Limb (tissue), 2 donors: ENCODE data around the gene PITPNM1.
A peak's percentile ranks its signal among the peaks of the same experiment; 100 is the strongest.
"Not testable (repeated sequence)": the region's sequence is repeated elsewhere in the genome, so short reads cannot be mapped to it uniquely, and the experiment has no call there.

ENCODE experiments used
- DNase-seq, 2 donors: peaks; one replicate each; pipeline ENCODE4 v3.0.0-alpha.2; 2016; ENCODE audit errors: extremely low spot score in 2 of 2

The PITPNM1 gene

DNA sequence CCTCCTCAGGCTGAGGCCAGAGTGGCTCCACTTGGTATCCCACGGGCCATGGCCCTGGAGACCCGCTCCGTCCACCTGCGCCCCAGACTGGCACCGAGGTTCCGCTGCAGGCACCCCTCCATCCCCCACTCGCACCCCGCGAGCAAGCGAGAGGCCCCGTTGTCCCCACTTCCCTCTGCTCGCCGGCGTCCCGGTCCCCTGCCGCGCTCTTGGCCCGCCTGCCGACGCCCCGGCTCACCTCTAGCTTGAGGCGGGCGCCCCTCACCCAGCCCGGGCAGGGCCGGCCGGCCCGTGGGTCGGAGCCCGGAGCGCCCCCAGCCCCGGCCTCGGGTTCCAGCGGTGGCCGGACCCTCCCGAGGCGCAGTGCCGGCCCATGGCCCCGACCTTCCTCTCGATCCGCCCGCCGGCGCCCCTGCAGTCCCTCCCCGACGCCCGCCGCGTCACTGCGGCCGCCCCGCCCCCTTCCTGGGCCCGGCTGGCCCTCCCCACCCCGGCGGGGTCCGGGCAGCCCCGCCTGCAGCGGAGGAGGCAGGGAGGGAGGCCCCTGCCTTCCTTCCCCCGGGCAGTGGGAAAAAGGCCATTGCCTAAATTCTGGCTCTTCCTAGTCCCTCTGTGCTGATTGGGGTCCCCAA, at the start of gene PITPNM1:
Gene PITPNM1 (minus strand): TSS at position 414 of the 632 bp plus-strand sequence. CDS start 1,183 bp downstream, outside the sequence.
- DNase-seq = peak; percentile 34 to 81

- DNase-seq = not testable (repeated sequence)
These were observed 46.5 kb upstream of the PITPNM1 start for GRCh38 chr11:67551697-67552096.

- no peak for DNase-seq
These were observed 46.0 kb upstream of the PITPNM1 start for GRCh38 chr11:67551127-67551526.

DNA sequence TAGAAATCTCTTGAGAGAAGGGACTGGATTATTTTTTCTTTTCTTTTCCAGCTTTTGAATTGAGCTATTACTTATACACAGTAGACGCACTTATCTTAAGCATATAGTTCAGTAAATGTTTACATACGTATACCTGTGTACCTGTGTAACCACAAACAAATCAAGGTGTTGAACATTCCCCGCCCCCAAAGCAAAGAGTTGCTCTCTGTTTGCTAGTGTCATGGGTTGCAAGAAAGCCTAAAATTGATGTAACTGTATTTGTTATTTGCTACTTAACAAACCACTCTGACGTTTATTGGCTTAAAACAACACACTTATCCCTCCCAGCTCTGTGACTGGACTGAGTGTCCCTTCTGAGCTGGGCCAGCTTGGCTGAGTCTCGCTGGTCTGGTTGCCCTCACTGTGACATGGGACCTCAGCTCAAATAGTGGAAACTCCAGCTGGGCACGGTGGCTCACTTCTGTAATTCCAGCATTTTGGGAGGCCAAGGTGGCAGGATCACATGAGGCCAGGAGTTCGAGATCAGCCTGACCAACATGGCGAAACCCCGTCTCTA, 43.5 kb upstream of the PITPNM1 start:
- no peak for DNase-seq

DNA sequence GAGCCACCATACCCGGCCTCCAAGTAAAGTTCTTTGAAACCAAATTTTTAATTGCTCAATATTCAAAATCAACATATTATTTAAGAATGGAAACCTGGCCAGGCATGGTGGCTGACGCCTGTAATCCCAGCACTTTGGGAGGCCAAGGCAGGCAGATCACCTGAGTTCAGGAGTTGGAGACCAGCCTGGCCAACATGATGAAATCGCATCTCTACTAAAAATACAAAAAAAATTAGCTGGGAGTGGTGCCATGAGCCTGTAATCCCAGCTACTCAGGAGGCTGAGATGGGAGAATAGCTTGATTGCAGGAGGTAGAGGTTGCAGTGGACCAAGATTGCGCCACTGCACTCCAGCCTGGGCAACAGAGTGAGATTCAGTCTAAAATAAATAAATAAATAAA, 42.9 kb upstream of the PITPNM1 start:
- not testable (repeated sequence) for DNase-seq

DNA sequence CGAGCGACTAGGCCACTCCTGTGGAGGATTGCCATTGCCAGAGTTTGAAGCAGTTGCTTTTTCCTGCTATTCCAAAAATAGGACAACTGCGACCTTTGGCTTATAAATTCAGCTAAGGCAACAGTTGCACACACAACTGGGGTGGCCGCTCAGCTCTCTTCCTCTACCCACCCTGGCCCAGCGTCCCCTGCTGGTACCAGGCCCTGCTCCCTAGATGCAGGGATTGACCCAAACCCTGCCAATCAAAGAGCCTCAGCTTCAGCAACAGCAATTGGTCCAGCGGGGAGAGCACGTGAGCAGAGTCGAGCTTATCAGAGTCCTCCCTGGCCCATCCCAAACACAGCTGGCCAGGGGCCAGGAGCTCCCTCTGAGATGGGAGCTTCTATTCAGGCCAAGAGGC, 40.1 kb upstream of the PITPNM1 start:
- no peak for DNase-seq

DNA sequence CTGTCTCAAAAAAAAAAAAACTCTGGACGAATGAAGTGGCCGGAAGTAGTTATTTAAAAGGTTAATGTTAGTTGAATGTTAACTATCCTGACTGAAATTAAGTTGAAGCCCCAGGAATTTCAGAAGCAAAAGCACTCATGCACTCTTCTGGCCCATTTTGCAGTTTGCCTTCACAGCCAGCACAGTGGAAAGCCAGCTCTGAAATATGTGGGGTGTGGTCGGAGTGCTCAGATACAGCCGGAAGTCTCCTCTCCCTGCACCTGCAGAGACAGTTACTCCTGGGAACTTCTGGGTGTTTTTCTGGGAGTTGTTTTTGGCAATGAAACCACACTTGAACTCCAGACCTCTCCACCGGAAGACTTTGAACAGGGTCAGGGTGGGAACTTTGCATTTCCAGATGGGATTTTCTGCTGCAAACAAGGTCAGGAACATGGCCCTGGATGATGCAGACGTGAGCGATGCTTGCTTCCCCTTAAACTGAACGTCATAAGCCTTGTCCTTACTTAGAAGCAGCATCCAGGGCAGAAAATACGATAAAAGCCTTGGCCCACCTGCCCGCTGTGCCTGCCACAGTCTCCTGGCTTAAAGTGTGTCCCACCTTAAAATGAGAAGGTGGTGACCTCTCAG, 39.6 kb upstream of the PITPNM1 start:
- no peak for DNase-seq

DNA sequence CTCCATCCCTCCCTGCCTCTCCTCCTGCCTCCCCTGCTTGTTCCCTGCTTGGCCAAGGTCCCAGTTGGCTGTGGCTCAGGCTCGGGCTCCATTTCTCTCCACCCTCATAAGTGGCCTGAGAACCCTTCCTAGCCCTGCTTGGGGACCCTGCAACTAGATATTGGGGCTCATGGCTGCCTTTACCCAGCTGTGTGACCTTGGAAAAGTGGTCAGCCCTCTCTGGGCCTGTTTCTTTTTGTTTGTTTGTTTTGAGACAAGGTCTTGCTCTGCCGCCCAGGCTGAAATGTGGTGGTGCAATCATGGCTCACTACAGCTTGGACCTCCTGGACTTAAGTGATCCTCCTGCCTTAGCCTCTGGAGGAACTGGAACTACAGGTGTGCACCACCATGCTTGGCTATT, 38.4 kb upstream of the PITPNM1 start:
- no peak for DNase-seq

GRCh38 chr11:67542971-67543370, 37.8 kb upstream of the PITPNM1 start:
- no peak for DNase-seq

DNA sequence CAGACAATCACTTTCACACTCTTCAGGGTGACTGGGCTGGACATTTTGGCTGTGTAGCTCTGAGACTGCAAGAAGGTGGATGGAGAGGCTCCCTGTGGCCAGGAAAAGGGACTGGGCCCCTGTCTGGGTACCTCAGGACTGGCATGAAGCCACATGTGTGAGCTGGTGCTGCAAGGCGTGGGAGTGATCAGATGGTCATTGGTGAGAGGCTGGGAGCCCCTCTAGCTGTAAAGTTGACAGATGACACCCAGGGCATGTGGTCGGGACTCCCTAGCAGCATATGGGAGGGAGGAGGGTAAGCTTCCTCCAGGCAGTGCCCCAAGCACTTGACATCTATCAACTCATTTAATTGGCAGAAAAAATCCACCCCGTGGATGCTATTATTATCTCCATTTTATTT, 37.0 kb upstream of the PITPNM1 start:
- DNase-seq = no peak

- no peak for DNase-seq
These were observed 36.0 kb upstream of the PITPNM1 start for GRCh38 chr11:67541198-67541597.

GRCh38 chr11:67539550-67539949, 34.4 kb upstream of the PITPNM1 start:
- DNase-seq = no peak

GRCh38 chr11:67538823-67539505, 33.8 kb upstream of the PITPNM1 start:
- DNase-seq = no peak

DNA sequence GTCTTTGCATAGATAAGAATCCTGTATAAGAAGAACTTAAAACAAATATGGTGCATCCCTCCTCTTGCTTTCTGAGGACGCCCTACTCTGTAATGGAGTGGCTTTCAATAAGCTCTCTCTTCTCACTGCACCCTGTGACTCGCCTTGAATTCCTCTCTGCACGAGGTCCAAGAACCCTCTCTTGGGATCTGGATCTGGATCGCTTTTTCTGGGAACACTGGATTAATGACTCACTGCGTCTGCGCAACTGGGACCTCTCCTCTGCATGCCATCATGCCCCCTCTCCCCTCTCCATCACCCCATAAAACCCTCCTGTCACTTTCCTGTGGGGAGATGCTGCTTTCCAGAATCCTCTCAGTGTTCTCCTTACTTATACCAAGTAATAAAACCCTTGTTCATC, 33.1 kb upstream of the PITPNM1 start:
- no peak for DNase-seq

DNA sequence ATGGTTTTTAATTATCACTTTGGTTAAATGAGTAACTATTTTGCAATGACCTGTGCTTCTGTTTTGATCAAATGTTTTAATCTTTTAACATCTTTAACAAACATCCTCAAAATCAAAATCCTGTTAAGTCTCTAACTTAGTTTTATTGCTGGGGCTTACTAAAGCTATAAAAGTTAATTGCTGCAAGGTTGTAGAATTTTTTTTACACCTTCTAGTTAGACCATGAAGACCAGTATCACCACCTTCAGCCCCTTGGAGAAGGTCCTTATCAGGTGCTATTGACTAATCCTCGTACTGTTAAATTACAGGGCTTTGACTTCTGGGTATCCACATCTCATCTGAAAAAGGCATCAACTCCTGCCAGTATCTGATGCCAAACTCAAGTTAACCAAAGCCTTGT, 30.4 kb upstream of the PITPNM1 start:
- no peak for DNase-seq

GRCh38 chr11:67534070-67534679, 29.0 kb upstream of the PITPNM1 start:
- DNase-seq = no peak

GRCh38 chr11:67532889-67533288, 27.7 kb upstream of the PITPNM1 start:
- no peak for DNase-seq

- DNase-seq = no peak
These were observed 25.1 kb upstream of the PITPNM1 start for GRCh38 chr11:67530282-67530592.

DNA sequence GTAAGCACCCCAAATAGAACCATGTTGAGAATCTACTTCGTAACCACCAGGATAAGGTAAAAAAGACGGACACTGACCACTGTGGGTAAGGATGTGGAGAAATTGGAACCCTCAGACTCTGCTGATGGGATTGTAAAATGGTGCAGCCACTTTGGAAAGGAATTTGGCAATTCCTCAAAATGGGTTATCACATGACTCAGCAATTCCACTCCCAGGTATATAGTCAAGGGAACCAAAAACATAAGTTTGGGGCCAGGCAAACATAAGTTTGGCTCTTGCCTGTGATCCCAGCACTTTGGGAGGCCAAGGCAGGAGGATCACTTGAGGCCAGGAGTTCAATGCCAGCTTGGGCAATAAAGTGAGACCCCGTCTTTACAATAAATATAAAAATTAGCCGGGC, 23.2 kb upstream of the PITPNM1 start:
- no peak for DNase-seq

DNA sequence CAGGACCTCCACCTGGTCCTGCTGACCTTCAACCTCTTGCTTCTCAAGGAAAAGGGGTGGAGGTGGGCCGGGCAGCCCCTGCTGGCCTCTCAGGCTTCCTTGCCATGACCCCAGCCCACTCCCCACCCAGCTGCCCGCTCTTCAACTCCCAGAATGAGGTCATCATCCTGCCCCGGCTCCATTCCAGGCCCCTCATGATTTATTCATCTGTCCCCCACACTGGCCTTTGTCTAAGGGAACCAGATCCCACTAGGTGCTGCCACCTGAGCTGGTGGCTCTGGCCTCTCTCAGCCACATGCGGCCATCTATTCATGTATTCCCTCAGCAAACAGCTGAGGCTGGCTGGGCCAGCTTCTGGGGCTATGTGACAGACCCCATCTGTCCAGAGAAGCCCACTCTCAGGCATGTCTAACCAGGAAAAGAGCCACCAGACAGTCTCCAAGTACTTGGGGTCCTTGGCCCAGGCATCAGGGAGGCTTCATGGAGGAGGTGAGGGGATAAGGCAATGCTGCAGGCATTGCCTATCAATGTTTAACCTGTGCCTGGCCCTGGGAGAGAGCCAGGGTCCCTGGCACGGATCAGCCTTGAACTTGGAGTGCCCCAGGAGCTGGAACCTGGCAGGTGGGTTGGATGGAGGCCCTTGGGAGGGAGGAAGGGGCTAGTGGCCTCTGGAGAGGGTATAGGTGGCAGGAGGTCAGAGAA, 20.3 kb upstream of the PITPNM1 start:
- DNase-seq = no peak

GRCh38 chr11:67524480-67524808, 19.3 kb upstream of the PITPNM1 start:
- DNase-seq = no peak
